ENCODE results near the gene LAMA4.

The LAMA4 gene

DNA sequence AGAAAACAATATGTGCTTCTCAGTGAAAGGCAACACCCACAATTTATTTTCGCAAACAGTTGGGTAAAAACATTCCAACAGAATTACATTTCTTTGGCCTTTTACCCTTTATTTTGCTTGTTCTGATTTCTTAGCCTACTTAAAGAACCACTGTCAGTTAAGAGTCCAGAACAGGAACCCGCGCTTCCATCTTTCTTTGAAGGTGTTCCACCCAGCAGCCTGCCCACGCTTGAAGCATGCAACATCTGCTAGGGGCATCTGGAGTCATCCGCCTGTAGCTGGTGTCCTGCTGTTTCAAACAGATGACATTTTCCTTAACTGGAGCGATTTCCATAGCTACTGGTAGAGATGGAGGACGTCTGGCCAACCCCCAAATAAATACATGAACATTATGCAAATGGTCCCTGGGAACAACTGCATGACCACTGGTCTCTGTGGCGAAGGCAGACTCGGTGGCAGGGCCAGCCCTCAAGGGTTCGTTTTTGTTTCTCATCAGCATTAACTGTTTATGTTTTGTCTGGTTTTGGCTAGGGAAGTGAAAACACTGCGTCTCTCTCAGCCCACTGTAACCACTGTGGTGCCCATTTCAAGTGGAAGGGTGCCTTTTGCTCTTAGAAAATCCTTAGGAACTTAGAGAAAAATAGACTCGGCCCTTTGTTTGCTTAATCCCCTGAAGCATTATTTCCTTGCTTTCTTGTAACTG lies 51.6 kb downstream of the LAMA4 start:
- TF ChIP-seq GATA3 (IDR thresholded peaks at IDR 0.05; ENCODE audit: low read depth, low read length) (no peak), GATA2 (IDR thresholded peaks at IDR 0.05; ENCODE audit: low read depth, low read length) (no peak)

GRCh38 chr6:112199001-112199403 lies 55.4 kb downstream of the LAMA4 start:
- TF ChIP-seq GATA3 (IDR thresholded peaks at IDR 0.05; ENCODE audit: low read depth, low read length) (no peak), GATA2 (IDR thresholded peaks at IDR 0.05; ENCODE audit: low read depth, low read length) (peak; percentile 67)

DNA sequence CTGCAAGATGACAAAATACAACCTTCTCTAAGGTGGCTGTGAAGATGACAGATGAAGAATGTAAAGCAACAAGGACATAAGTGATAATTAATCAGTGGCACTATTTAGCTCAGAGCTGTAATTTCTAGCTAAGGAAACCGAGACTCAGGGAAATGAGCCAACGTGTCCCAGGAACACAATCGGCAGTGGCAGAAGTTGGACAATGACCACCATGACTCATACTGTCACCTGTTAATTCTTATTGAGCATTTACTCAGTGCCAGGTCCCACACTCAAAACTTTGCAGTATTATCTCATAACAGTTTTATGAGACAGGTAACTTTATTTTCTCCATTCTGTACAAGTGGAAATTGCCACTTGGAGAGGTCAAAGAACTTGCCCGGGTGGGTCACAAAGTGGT lies 55.8 kb downstream of the LAMA4 start:
- no peak for TF ChIP-seq GATA3 (IDR thresholded peaks at IDR 0.05; ENCODE audit: low read depth, low read length)
- TF ChIP-seq GATA2 (IDR thresholded peaks at IDR 0.05; ENCODE audit: low read depth, low read length), result no peak

DNA sequence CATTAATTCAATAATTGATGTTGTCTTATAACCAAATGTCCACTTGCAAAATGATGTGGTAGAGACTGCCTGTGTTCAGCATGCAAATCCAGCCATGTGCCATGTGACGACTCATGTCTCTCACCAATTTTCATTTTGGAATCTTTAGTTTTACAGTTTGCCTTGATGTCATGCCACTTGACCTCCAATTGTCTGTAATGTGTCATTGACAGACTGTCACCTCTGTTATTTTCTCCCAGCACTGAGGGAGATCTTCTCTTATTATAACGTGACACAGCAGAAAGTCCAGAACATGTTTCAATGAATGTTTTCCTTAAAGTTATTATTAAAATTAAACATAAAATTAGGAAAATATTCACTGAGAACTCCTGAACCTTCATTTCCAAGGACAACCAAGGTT lies 56.7 kb downstream of the LAMA4 start:
- no peak for TF ChIP-seq GATA3 (IDR thresholded peaks at IDR 0.05; ENCODE audit: low read depth, low read length)

- TF ChIP-seq GATA3 (IDR thresholded peaks at IDR 0.05; ENCODE audit: low read depth, low read length) (no peak), GATA2 (IDR thresholded peaks at IDR 0.05; ENCODE audit: low read depth, low read length) (no peak)
These were observed 58.1 kb downstream of the LAMA4 start for GRCh38 chr6:112196306-112196705.

- TF ChIP-seq GATA3 (IDR thresholded peaks at IDR 0.05; ENCODE audit: low read depth, low read length), result no peak
- TF ChIP-seq GATA2 (IDR thresholded peaks at IDR 0.05; ENCODE audit: low read depth, low read length), result no peak
These were observed 59.2 kb downstream of the LAMA4 start for GRCh38 chr6:112195166-112195565.

GRCh38 chr6:112194511-112194910 lies 59.9 kb downstream of the LAMA4 start:
- TF ChIP-seq GATA2 (IDR thresholded peaks at IDR 0.05; ENCODE audit: low read depth, low read length) (no peak), GATA3 (IDR thresholded peaks at IDR 0.05; ENCODE audit: low read depth, low read length) (no peak)

GRCh38 chr6:112193535-112194051 lies 60.8 kb downstream of the LAMA4 start:
- TF ChIP-seq GATA2 (IDR thresholded peaks at IDR 0.05; ENCODE audit: low read depth, low read length), result no peak
- TF ChIP-seq GATA3 (IDR thresholded peaks at IDR 0.05; ENCODE audit: low read depth, low read length), result no peak

DNA sequence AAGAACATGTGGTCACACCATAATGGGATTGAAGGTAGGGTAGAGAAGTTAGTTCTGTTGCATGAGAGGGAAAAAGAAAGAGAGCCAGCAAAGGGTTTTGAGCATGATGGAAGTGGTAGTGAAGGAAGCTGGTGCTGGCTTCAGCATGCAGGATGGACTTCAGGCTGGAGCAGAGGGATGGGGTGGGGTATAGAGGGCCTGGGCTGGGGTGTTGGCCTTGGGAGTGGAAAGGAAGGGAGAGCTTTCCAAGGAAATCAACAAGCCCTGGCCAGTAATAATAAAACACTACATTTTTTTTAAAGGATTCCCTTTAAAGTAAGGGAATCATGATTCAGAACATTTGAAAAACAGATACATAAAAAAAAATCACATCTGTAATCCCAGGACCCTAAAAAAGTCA lies 61.2 kb downstream of the LAMA4 start:
- TF ChIP-seq GATA2 (IDR thresholded peaks at IDR 0.05; ENCODE audit: low read depth, low read length) (no peak), GATA3 (IDR thresholded peaks at IDR 0.05; ENCODE audit: low read depth, low read length) (no peak)

GRCh38 chr6:112191509-112192020 lies 62.8 kb downstream of the LAMA4 start:
- TF ChIP-seq GATA2 (IDR thresholded peaks at IDR 0.05; ENCODE audit: low read depth, low read length), result no peak
- TF ChIP-seq GATA3 (IDR thresholded peaks at IDR 0.05; ENCODE audit: low read depth, low read length), result no peak

DNA sequence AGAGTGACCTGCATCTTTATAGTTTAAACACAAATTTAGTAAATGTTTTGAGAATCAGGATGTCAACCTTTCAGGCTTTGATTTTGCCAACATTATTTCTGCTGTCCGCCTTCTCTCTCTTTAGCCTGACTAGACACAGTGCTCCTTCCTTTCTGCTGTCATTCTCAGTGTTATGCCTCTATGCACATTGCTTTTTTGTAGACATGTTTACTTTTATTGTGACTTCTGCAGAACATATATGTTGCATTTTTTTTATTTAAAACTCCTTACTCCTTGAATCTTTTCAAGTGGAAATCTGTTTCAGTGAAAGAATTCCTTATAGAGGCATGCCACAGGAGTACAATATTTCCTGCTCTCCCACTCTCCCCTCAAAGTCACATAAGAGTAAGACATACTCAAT lies 64.2 kb downstream of the LAMA4 start:
- no peak for TF ChIP-seq GATA2 (IDR thresholded peaks at IDR 0.05; ENCODE audit: low read depth, low read length)

- TF ChIP-seq GATA2 (IDR thresholded peaks at IDR 0.05; ENCODE audit: low read depth, low read length), result no peak
- no peak for TF ChIP-seq GATA3 (IDR thresholded peaks at IDR 0.05; ENCODE audit: low read depth, low read length)
These were observed 64.9 kb downstream of the LAMA4 start for GRCh38 chr6:112189494-112189893.

DNA sequence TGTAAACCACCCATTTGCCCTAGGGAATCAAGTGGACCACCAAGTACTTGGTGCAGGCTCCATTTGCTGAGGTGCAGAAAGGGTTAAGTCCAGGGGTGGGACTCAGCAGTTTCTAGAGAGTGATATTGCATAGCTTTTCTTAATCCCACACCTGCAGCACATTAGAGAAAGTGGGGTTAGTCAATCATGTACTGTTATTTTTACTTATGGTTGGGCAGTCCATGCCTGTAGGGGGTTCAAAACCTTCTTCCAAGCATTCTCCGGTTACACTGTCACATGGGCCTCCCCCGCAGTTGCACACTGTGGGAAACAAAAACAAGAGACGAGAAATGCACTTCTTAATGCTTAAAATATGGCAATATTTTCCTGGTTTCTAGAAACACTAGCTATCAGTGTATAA lies 65.5 kb downstream of the LAMA4 start:
- TF ChIP-seq GATA3 (IDR thresholded peaks at IDR 0.05; ENCODE audit: low read depth, low read length), result no peak
- TF ChIP-seq GATA2 (IDR thresholded peaks at IDR 0.05; ENCODE audit: low read depth, low read length), result no peak

DNA sequence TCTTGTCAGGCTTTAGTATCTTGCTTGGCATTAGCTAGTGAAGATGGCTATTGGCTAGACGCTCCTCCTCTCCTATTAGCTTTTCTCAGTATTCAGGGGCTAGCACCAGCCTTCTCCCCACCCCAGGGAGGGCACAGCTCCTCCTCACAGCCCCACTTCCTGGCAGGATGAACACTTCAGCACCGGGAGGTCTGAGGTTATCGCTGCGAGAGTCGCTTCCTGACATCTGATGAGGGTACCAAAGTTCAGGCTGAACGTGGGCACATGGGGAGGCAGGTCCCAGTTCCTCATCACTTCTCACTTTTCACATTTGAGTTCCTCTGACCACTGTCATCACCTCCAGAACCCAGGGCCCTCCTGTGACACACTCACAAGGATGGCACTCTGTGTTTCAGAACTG lies 66.6 kb downstream of the LAMA4 start:
- TF ChIP-seq GATA2 (IDR thresholded peaks at IDR 0.05; ENCODE audit: low read depth, low read length), result no peak
- TF ChIP-seq GATA3 (IDR thresholded peaks at IDR 0.05; ENCODE audit: low read depth, low read length), result no peak

DNA sequence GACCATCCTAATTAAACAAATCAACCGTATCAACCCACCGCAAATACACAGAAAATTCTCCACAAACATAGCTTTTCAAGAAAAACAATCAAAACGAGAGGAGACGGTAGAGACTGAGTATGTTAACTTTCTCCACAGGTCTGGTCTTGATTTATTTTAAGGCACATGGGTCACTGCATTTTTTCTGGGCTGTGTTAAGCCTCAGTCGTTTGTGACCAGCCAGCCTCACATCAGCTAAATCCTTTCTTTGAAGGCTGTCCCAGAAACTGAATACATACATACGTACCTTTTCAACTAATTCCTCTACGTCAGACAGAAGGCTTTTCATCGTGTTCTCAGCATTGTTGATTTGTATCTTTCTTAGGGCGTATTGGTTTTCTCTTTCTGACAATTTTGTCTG lies 69.4 kb downstream of the LAMA4 start:
- TF ChIP-seq GATA2 (IDR thresholded peaks at IDR 0.05; ENCODE audit: low read depth, low read length), result no peak
- no peak for TF ChIP-seq GATA3 (IDR thresholded peaks at IDR 0.05; ENCODE audit: low read depth, low read length)
